SK-N-SH (cell line): ENCODE results near the gene EDIL3. TPM values are rescaled to one million over a fixed set of nuclear protein-coding genes. Genes with fewer than 3 reads are reported as not detected.

Experiments used
- CTCF ChIA-PET: fragments of 300-600, 350-600 bp; formaldehyde crosslinking; extraction: SDS; loops from one replicate; lab custom pipeline; 2021; lab: Yijun Ruan, JAX
- POLR2A ChIA-PET: fragments of 350-600 bp; sonication (Branson Sonifier 250); formaldehyde crosslinking; extraction: SDS; loops from one replicate; lab custom pipeline; 2020; ENCODE audit warnings: antibody characterized with exemption, inconsistent platforms; lab: Yijun Ruan, JAX
- DNase-seq: peaks from one replicate; pipeline ENCODE4 v3.0.0; 2012
- H2AFZ ChIP-seq: fragments of 200-600 bp; sonication (generic); 2 replicates; pipeline ENCODE4 v1.8.1; 2016; ENCODE audit warnings: antibody characterized with exemption, mild to moderate bottlenecking, low read depth
- H3F3A ChIP-seq: fragments of 200-600 bp; sonication (generic); replicated peaks from 2 replicates; pipeline ENCODE3; 2016; ENCODE audit warnings: antibody characterized with exemption, mild to moderate bottlenecking; ENCODE audit not compliant: insufficient read depth
- H3K27ac ChIP-seq, 2 experiments: fragments of 200-500 bp in 1 of 2; fragments of 200-600 bp in 1 of 2; sonication (Bioruptor generic) in 1 of 2; sonication (generic), shearing (Covaris generic) in 1 of 2; 2 replicates each; pipeline versions ENCODE4 v1.5.1 to v1.6.1; 2014 to 2016; ENCODE audit warnings: low read depth in 2 of 2, inconsistent platforms in 1 of 2, low read length in 1 of 2, mild to moderate bottlenecking in 1 of 2, mixed read lengths in 1 of 2
- H3K27me3 ChIP-seq: fragments of 200-600 bp; sonication (generic), shearing (Covaris generic); 2 replicates; pipeline ENCODE4 v1.6.1; 2016; ENCODE audit warnings: mixed run types; ENCODE audit not compliant: insufficient read depth
- H3K36me3 ChIP-seq, 2 experiments: fragments of 200-500 bp in 1 of 2; fragments of 200-600 bp in 1 of 2; sonication (Bioruptor generic) in 1 of 2; sonication (generic) in 1 of 2; replicated peaks in 1 of 2; 2 replicates each; pipeline versions ENCODE3 to v1.5.1; 2014 to 2016; ENCODE audit warnings: low read length in 1 of 2, mild to moderate bottlenecking in 1 of 2; ENCODE audit not compliant: insufficient read depth in 2 of 2, control insufficient read depth in 1 of 2
- H3K4me1 ChIP-seq, 2 experiments: fragments of 200-500 bp in 1 of 2; fragments of 200-600 bp in 1 of 2; sonication (Bioruptor generic) in 1 of 2; sonication (generic), shearing (Covaris generic) in 1 of 2; 2 replicates each; pipeline versions ENCODE4 v1.5.1 to v1.6.1; 2014 to 2016; ENCODE audit warnings: low read depth in 1 of 2, low read length in 1 of 2, mixed run types in 1 of 2; ENCODE audit not compliant: insufficient read depth in 2 of 2, control insufficient read depth in 1 of 2
- H3K4me2 ChIP-seq: fragments of 200-600 bp; sonication (generic), shearing (Covaris generic); 2 replicates; pipeline ENCODE4 v1.6.1; 2017; ENCODE audit warnings: mixed run types
- H3K4me3 ChIP-seq, 2 experiments: fragments of 200-500 bp in 1 of 2; fragments of 200-600 bp in 1 of 2; sonication (Bioruptor generic) in 1 of 2; sonication (generic), shearing (Covaris generic) in 1 of 2; 2 replicates each; pipeline versions ENCODE4 v1.5.1 to v1.8.1; 2014 to 2016; ENCODE audit warnings: low read depth in 2 of 2, inconsistent platforms in 1 of 2, low read length in 1 of 2, mild to moderate bottlenecking in 1 of 2, mixed read lengths in 1 of 2, moderate library complexity in 1 of 2
- H3K79me2 ChIP-seq: fragments of 200-600 bp; sonication (generic); 2 replicates; pipeline ENCODE4 v1.8.1; 2017; ENCODE audit warnings: mild to moderate bottlenecking; ENCODE audit not compliant: insufficient read depth
- H3K9ac ChIP-seq: fragments of 200-600 bp; sonication (generic); 2 replicates; pipeline ENCODE4 v1.6.1; 2017; ENCODE audit warnings: mixed run types
- H3K9me2 ChIP-seq: fragments of 200-600 bp; sonication (generic); 2 replicates; pipeline ENCODE4 v1.6.1; 2017; ENCODE audit warnings: mixed run types
- H3K9me3 ChIP-seq: fragments of 200-600 bp; sonication (generic); 2 replicates; pipeline ENCODE4 v1.6.1; 2017; ENCODE audit warnings: mixed run types, mild to moderate bottlenecking, moderate library complexity
- H4K20me1 ChIP-seq: fragments of 200-600 bp; sonication (generic); 2 replicates; pipeline ENCODE4 v1.6.1; 2017; ENCODE audit warnings: mild to moderate bottlenecking, mixed run types; ENCODE audit not compliant: insufficient read depth
- CTCF ChIP-seq: fragments of 200-600 bp; sonication (generic); IDR thresholded peaks from 2 replicates; pipeline ENCODE4 v1.6.1; 2017; ENCODE audit warnings: antibody characterized with exemption, mild to moderate bottlenecking, moderate library complexity
- ELF1 ChIP-seq: IDR thresholded peaks from 2 replicates; pipeline ENCODE4 v1.4.0; 2012
- EP300 ChIP-seq, 2 experiments: IDR thresholded peaks; 2 replicates each; pipeline versions ENCODE4 v1.4.0 to v1.6.1; 2012; ENCODE audit warnings: borderline replicate concordance in 1 of 2, low read depth in 1 of 2, low read length in 1 of 2
- EZH2phosphoT487 ChIP-seq: fragments of 200-600 bp; sonication (generic); IDR thresholded peaks from 2 replicates; pipeline ENCODE4 v1.6.1; 2017; ENCODE audit warnings: low read depth, mixed run types, mild to moderate bottlenecking, antibody characterized with exemption, moderate library complexity, borderline replicate concordance
- FOXM1 ChIP-seq: IDR thresholded peaks from 2 replicates; pipeline ENCODE4 v1.4.0; 2012; ENCODE audit warnings: low read depth, mild to moderate bottlenecking
- GABPA ChIP-seq: IDR thresholded peaks from 2 replicates; pipeline ENCODE4 v1.4.0; 2012; ENCODE audit warnings: low read depth, mild to moderate bottlenecking
- JUND ChIP-seq: IDR thresholded peaks from 2 replicates; pipeline ENCODE4 v1.4.0; 2012
- MEF2A ChIP-seq: IDR thresholded peaks from 2 replicates; pipeline ENCODE4 v1.4.0; 2012; ENCODE audit warnings: low read depth, borderline replicate concordance
- NFIC ChIP-seq: IDR thresholded peaks from 2 replicates; pipeline ENCODE4 v1.4.0; 2012; ENCODE audit warnings: borderline replicate concordance
- NRF1 ChIP-seq: IDR thresholded peaks from 2 replicates; pipeline ENCODE4 v1.6.1; 2012; ENCODE audit warnings: low read depth, mild to moderate bottlenecking, low read length
- RAD21 ChIP-seq: IDR thresholded peaks from 2 replicates; pipeline ENCODE4 v1.6.1; 2012; ENCODE audit warnings: mild to moderate bottlenecking, low read length
- RCOR1 ChIP-seq: fragments of 150-350 bp; IDR thresholded peaks from 2 replicates; pipeline ENCODE4 v1.6.1; 2017; ENCODE audit warnings: antibody characterized with exemption, low read length
- REST ChIP-seq: IDR thresholded peaks from 2 replicates; pipeline ENCODE4 v1.6.1; 2012; ENCODE audit warnings: mild to moderate bottlenecking, low read depth, low read length, moderate library complexity
- RFX5 ChIP-seq: IDR thresholded peaks from 2 replicates; pipeline ENCODE4 v1.6.1; 2012; ENCODE audit warnings: mild to moderate bottlenecking, improper control_type of control experiment, low read length
- SIN3A ChIP-seq: IDR thresholded peaks from 2 replicates; pipeline ENCODE4 v1.6.1; 2012; ENCODE audit warnings: low read depth, mild to moderate bottlenecking, low read length, moderate library complexity, borderline replicate concordance
- SMC3 ChIP-seq: IDR thresholded peaks from 2 replicates; pipeline ENCODE4 v1.6.1; 2012; ENCODE audit warnings: low read depth, low read length, improper control_type of control experiment
- TEAD4 ChIP-seq: IDR thresholded peaks from 2 replicates; pipeline ENCODE4 v1.4.0; 2012; ENCODE audit warnings: mild to moderate bottlenecking, borderline replicate concordance; ENCODE audit not compliant: insufficient read depth
- USF1 ChIP-seq: IDR thresholded peaks from 2 replicates; pipeline ENCODE4 v1.4.0; 2012; ENCODE audit warnings: low read depth, borderline replicate concordance
- YY1 ChIP-seq: IDR thresholded peaks from 2 replicates; pipeline ENCODE4 v1.4.0; 2012; ENCODE audit warnings: low read depth, mild to moderate bottlenecking
- WGBS: methylation state at CpG from one replicate; pipeline ENCODE4 v1.1.6; 2017; ENCODE audit warnings: low lambda C conversion rate; 5-methylcytosine and 5-hydroxymethylcytosine counted together
- polyA plus RNA-seq, 3 experiments: library from polyadenylated mRNA; depleted of rRNA; stranded (reverse); fragments of >200 nt; gene quantifications; 2 replicates each; pipeline ENCODE4 v1.2.3, GENCODE V29; 2012
- TF ChIP-seq, protein P1 (sequence below): fragments of 150-350 bp; IDR thresholded peaks from 2 replicates; pipeline ENCODE4 v1.6.1; 2017; ENCODE audit warnings: antibody characterized with exemption, low read length, low read depth, borderline replicate concordance
- TF ChIP-seq, protein P2 (sequence below): IDR thresholded peaks from 2 replicates; pipeline ENCODE4 v1.4.0; 2012; ENCODE audit warnings: low read depth

Gene EDIL3
- polyA plus RNA-seq, 1 of the 3 experiments (the other 2 are of a cell fraction) = 51.5 TPM

- no peaks in the 10 kb centered on the region for H3K4me1 ChIP-seq
- no peak overlapping the region for H3K4me2 ChIP-seq
- H3K79me2 ChIP-seq = no peaks in the 10 kb centered on the region
- no peaks in the 10 kb centered on the region for H3F3A ChIP-seq
- ChIA-PET CTCF (no interaction called here), POLR2A (no interaction called here)
- H3K4me3 ChIP-seq = no peak overlapping the region
- H3K9me3 ChIP-seq = no peaks in the 10 kb centered on the region
- no peak overlapping the region for H3K9ac ChIP-seq
- no peaks in the 10 kb centered on the region for H4K20me1 ChIP-seq
- H3K9me2 ChIP-seq = no peaks in the 10 kb centered on the region
- H3K27me3 ChIP-seq = no peaks in the 10 kb centered on the region
- DNase-seq = no peak
- peaks cover 0 to 25% of the 10 kb centered on the region in 2 experiments for H3K36me3 ChIP-seq
- WGBS = 72% methylated on average over 4 of the region's 4 CpGs
- H3K27ac ChIP-seq = no peak overlapping the region
- no peak overlapping the region for H2AFZ ChIP-seq
- TF ChIP-seq EZH2phosphoT487 = no peak
- no peak for TF ChIP-seq ELF1
- TF ChIP-seq, protein P1, sequence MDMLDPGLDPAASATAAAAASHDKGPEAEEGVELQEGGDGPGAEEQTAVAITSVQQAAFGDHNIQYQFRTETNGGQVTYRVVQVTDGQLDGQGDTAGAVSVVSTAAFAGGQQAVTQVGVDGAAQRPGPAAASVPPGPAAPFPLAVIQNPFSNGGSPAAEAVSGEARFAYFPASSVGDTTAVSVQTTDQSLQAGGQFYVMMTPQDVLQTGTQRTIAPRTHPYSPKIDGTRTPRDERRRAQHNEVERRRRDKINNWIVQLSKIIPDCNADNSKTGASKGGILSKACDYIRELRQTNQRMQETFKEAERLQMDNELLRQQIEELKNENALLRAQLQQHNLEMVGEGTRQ = no peak
- no peak for TF ChIP-seq GABPA
- TF ChIP-seq JUND = no peak
- TF ChIP-seq TEAD4 = no peak
- TF ChIP-seq SIN3A = no peak
- TF ChIP-seq YY1 = no peak
- TF ChIP-seq RAD21 = no peak
- no peak for TF ChIP-seq NRF1
- TF ChIP-seq EP300 (IDR thresholded peaks at IDR 0.05; ENCODE audit: borderline replicate concordance in 1 of 2, low read depth in 1 of 2, low read length in 1 of 2) = no peak
- no peak for TF ChIP-seq FOXM1
- TF ChIP-seq SMC3 = no peak
- no peak for TF ChIP-seq RFX5
- no peak for TF ChIP-seq USF1
- TF ChIP-seq MEF2A = no peak
- no peak for TF ChIP-seq NFIC
Measured at GRCh38 chr5:84091127-84091799, 293.4 kb downstream of the EDIL3 start.

GRCh38 chr5:84088996-84089395 is 295.7 kb downstream of the EDIL3 start:
- Histone ChIP-seq H2AFZ (no peak overlapping the region), H3K4me2 (no peak overlapping the region), H3K79me2 (no peaks in the 10 kb centered on the region), H3K36me3 (peaks cover 3 to 24% of the 10 kb centered on the region in 2 experiments), H3K9me3 (no peaks in the 10 kb centered on the region), H3K27me3 (no peaks in the 10 kb centered on the region), H3K9ac (no peak overlapping the region), H3F3A (no peaks in the 10 kb centered on the region), H4K20me1 (no peaks in the 10 kb centered on the region), H3K4me3 (no peak overlapping the region), H3K27ac (no peak overlapping the region), H3K4me1 (no peaks in the 10 kb centered on the region; a peak in 1 of 4 replicates), H3K9me2 (no peaks in the 10 kb centered on the region)
- POLR2A ChIA-PET = no interaction called here
- DNase-seq = peak; percentile 22
- WGBS = 44% methylated on average over 2 of the region's 2 CpGs
- CTCF ChIA-PET = interaction anchor here (0.6 to 2.1 kb wide), 10 partner anchors 9 to 370 kb away, joined by 3 to 8 read pairs (median 4); no protein-coding TSS in a partner anchor
- TF ChIP-seq NRF1 = no peak
- TF ChIP-seq, protein P2, sequence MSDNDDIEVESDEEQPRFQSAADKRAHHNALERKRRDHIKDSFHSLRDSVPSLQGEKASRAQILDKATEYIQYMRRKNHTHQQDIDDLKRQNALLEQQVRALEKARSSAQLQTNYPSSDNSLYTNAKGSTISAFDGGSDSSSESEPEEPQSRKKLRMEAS = no peak
- no peak for TF ChIP-seq EP300 (IDR thresholded peaks at IDR 0.05; ENCODE audit: borderline replicate concordance in 1 of 2, low read depth in 1 of 2, low read length in 1 of 2)
- no peak for TF ChIP-seq GABPA
- peak; percentile 41; the same call in 1 of the 2 replicates for TF ChIP-seq SMC3
- no peak for TF ChIP-seq RCOR1
- no peak for TF ChIP-seq REST
- no peak for TF ChIP-seq NFIC
- TF ChIP-seq RAD21 = peak; percentile 77
- peak; percentile 42 for TF ChIP-seq CTCF
